Measurements from ENCODE around the gene DYNC1I1.

The DYNC1I1 gene

DNA sequence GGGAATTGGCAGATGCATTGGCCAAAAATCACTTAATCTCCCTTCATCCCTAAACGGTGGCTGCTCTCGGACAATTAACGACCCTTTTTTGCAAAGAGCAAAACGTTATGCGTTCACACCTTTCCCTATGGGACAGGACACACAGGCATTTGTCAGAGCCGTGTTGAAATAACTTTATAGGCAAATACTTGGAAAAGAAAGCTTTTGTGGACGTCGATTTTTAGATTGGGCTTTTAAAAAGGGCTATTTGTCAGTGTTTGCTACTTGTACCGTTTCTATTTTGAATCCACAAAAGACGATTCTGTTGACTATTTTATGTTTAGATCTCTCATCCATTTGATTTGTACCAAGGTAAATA, 304.0 kb downstream of the DYNC1I1 start:
- Histone ChIP-seq H3K36me3 (ENCODE audit: control insufficient read depth, insufficient read depth, low read length) (no peaks in the 10 kb centered on the region), H3K4me3 (ENCODE audit: extremely low read depth, insufficient read depth, low read length, poor library complexity, severe bottlenecking) (peak overlapping the region; percentile 49), H3K9me3 (ENCODE audit: control insufficient read depth, low read length) (no peaks in the 10 kb centered on the region), H3K4me1 (ENCODE audit: control insufficient read depth, insufficient read depth, low read length, poor library complexity, severe bottlenecking) (no peaks in the 10 kb centered on the region), H3K27ac (ENCODE audit: low read depth, low read length, severe bottlenecking) (peak overlapping the region; percentile 43)
- 15 to 35% methylated on average over 8 of the region's 10 CpGs for WGBS, 2 experiments (ENCODE audit: insufficient coverage in 2 of 2)

DNA sequence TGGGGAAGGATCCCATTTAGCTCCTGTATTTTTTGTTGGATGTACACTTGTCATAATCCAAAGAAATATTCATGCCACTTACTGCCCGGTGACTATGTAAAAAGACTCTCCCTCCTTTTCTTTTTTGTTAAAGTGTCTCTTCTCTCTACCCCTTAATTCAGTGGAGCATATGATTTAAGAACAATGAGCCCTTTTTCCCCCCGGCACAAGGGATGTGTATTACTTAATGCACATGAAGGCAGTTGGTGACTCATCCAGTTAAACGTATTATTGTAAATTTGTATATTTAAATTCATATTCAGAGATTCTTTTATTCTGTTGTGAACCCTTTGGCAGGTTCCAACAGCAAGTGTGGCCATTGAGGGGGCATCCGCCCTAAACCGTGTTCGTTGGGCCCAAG, 307.7 kb downstream of the DYNC1I1 start:
- Histone ChIP-seq H3K36me3 (ENCODE audit: control insufficient read depth, insufficient read depth, low read length) (no peaks in the 10 kb centered on the region), H3K4me1 (ENCODE audit: control insufficient read depth, insufficient read depth, low read length, poor library complexity, severe bottlenecking) (no peaks in the 10 kb centered on the region), H3K4me3 (ENCODE audit: extremely low read depth, insufficient read depth, low read length, poor library complexity, severe bottlenecking) (no peak overlapping the region), H3K9me3 (ENCODE audit: control insufficient read depth, low read length) (no peaks in the 10 kb centered on the region), H3K27ac (ENCODE audit: low read depth, low read length, severe bottlenecking) (no peak overlapping the region)
- WGBS, 2 experiments (ENCODE audit: insufficient coverage in 2 of 2), result 98 to 100% methylated on average over 1 to 3 of the region's 6 CpGs

DNA sequence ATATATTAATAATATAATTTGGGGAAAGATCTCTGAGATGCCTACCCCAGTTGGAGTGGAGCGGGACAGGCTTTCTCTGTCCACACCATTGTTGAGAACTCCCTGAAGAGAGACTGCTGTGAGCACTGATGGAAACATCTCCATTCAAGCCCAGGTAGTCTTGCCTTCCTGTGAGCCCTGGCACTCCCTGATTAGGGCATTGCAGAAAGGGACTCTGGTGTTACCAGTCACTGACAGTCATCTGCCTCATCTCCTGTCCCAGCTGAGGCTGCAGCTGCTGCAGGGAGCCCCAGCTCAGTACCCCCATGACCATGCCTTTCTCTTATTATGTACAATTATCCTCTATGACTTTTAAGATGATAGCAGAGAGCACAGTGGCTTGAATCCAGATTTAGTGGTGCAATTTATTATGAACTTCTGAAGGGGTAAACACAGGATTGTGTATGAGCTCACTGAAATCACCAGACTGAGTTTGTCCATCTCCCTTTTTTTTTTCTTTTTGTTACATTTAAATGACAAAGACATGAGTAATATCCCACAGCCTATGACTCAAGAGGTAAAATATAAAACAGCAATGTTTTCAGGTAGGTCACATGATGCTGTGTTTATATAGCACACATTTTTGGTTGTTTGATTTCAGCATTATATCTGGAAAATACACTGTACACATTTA, 312.7 kb downstream of the DYNC1I1 start:
- no peak overlapping the region for H3K27ac ChIP-seq (ENCODE audit: low read depth, low read length, severe bottlenecking)
- no peaks in the 10 kb centered on the region for H3K4me1 ChIP-seq (ENCODE audit: control insufficient read depth, insufficient read depth, low read length, poor library complexity, severe bottlenecking)
- no peaks in the 10 kb centered on the region for H3K9me3 ChIP-seq (ENCODE audit: control insufficient read depth, low read length)
- no peak overlapping the region for H3K4me3 ChIP-seq (ENCODE audit: extremely low read depth, insufficient read depth, low read length, poor library complexity, severe bottlenecking)
- 80 to 100% methylated on average over 1 of the region's 1 CpG for WGBS, 2 experiments (ENCODE audit: insufficient coverage in 2 of 2)
- H3K36me3 ChIP-seq (ENCODE audit: control insufficient read depth, insufficient read depth, low read length), result no peaks in the 10 kb centered on the region

DNA sequence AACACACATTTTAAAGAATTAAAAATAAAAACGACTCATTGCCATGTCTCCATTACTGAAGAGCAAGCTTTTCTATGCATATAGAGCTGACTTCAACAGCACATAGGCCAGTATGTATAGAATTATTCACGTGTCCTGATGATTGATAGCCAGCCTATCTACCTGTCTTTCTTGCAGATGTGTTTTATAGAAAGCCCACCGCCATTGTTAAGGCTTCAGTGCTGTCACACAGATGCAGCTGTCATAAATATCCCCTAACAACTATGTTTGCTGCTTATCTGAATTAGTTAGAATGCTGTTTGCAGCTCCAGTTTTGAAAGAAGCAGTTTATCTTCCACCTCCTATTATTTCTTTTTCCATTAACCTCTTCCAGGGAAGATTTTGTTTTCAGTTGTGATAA, 313.6 kb downstream of the DYNC1I1 start:
- Histone ChIP-seq H3K27ac (ENCODE audit: low read depth, low read length, severe bottlenecking) (no peak overlapping the region), H3K9me3 (ENCODE audit: control insufficient read depth, low read length) (no peaks in the 10 kb centered on the region), H3K4me3 (ENCODE audit: extremely low read depth, insufficient read depth, low read length, poor library complexity, severe bottlenecking) (no peak overlapping the region), H3K36me3 (ENCODE audit: control insufficient read depth, insufficient read depth, low read length) (no peaks in the 10 kb centered on the region), H3K4me1 (ENCODE audit: control insufficient read depth, insufficient read depth, low read length, poor library complexity, severe bottlenecking) (no peaks in the 10 kb centered on the region)
- 62% methylated on average over 2 of the region's 3 CpGs; no CpG with 5 or more reads in 1 of the 2 experiments for WGBS, 2 experiments (ENCODE audit: insufficient coverage in 2 of 2)

DNA sequence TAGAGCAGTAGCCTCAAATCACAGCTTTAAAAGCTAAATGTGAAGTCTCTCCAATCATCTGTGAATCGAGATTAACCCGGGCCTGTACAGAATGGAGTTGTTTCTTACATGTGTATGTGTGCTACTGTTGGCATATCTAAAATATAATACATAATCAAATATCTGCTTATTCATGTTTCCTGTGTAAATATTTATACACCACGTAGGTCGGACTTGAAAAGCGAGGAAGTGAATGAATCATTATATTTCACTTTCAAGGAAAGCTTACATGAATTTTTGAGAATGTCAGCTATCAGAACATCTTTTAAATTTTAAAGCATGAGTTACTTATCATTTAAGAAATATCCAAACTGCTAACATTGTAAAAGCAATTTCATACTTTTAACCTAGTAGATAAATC, 316.2 kb downstream of the DYNC1I1 start:
- Histone ChIP-seq H3K36me3 (ENCODE audit: control insufficient read depth, insufficient read depth, low read length) (no peaks in the 10 kb centered on the region), H3K4me3 (ENCODE audit: extremely low read depth, insufficient read depth, low read length, poor library complexity, severe bottlenecking) (no peak overlapping the region), H3K9me3 (ENCODE audit: control insufficient read depth, low read length) (no peaks in the 10 kb centered on the region), H3K4me1 (ENCODE audit: control insufficient read depth, insufficient read depth, low read length, poor library complexity, severe bottlenecking) (no peaks in the 10 kb centered on the region), H3K27ac (ENCODE audit: low read depth, low read length, severe bottlenecking) (no peak overlapping the region)
- WGBS, 2 experiments (ENCODE audit: insufficient coverage in 2 of 2), result no CpG with 5 or more reads among the region's 5 CpGs

DNA sequence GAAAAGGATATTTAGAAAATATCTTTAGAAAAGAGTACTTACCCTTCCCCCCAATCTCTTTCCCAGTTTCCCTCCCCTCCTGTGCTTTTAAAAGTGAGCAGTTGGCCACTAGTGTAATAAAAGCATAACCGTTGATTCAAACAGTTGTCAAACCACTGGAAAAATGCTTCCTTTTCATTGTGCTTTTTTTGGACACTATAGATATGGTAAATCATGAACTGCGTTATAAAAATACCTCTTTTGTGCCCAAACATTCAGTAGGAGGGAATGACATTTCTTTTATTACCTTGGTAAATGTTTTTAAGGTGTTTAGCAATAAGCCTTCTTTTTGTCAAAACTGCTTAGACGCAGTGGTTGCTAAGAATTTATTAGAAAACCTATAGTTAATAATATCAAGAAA, 317.2 kb downstream of the DYNC1I1 start:
- Histone ChIP-seq H3K27ac (ENCODE audit: low read depth, low read length, severe bottlenecking) (no peak overlapping the region), H3K9me3 (ENCODE audit: control insufficient read depth, low read length) (no peaks in the 10 kb centered on the region), H3K4me1 (ENCODE audit: control insufficient read depth, insufficient read depth, low read length, poor library complexity, severe bottlenecking) (no peaks in the 10 kb centered on the region), H3K4me3 (ENCODE audit: extremely low read depth, insufficient read depth, low read length, poor library complexity, severe bottlenecking) (no peak overlapping the region), H3K36me3 (ENCODE audit: control insufficient read depth, insufficient read depth, low read length) (no peaks in the 10 kb centered on the region)
- no CpG with 5 or more reads among the region's 3 CpGs for WGBS, 2 experiments (ENCODE audit: insufficient coverage in 2 of 2)

DNA sequence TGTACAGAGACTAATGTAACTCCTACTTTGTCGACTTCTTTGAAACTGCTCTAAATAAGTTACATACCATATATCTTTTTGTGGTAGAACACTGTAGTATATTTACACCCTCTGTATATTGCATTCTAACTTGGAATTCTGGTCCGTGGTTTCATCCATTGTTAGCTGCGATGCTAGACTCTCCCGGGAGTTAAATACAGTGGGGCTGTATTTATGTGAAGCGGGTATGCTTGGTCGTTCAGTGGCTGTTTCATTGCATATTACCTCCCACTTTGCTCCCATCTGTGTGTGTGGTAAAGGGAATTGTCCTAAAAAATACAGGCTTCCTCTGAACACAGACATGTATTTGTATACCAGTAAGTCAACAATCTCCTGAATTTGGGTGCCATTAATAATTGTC, 318.4 kb downstream of the DYNC1I1 start:
- WGBS, 2 experiments (ENCODE audit: insufficient coverage in 2 of 2), result no CpG with 5 or more reads among the region's 6 CpGs
- no peaks in the 10 kb centered on the region for H3K9me3 ChIP-seq (ENCODE audit: control insufficient read depth, low read length)
- no peaks in the 10 kb centered on the region for H3K36me3 ChIP-seq (ENCODE audit: control insufficient read depth, insufficient read depth, low read length)
- H3K4me1 ChIP-seq (ENCODE audit: control insufficient read depth, insufficient read depth, low read length, poor library complexity, severe bottlenecking), result no peaks in the 10 kb centered on the region
- H3K27ac ChIP-seq (ENCODE audit: low read depth, low read length, severe bottlenecking), result no peak overlapping the region
- no peak overlapping the region for H3K4me3 ChIP-seq (ENCODE audit: extremely low read depth, insufficient read depth, low read length, poor library complexity, severe bottlenecking)

DNA sequence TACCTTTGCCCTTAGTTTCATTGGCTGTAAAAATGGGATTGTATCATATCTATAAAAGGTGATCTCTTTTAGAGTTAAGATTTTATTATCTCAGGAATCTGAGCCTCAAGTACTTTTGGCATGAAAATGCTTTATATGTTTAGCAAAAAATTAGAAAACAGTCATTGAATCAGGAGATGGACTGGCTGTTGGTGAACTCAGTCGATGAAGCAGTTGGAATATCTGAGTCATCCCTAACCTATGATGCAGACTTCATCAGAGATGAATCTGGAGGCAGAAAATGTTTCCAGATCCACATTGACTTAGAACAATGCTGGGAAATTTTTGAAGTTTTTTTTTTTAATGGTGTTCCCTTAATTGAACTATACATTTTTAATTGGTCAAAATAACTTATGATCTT, 321.1 kb downstream of the DYNC1I1 start:
- Histone ChIP-seq H3K27ac (ENCODE audit: low read depth, low read length, severe bottlenecking) (no peak overlapping the region), H3K36me3 (ENCODE audit: control insufficient read depth, insufficient read depth, low read length) (no peaks in the 10 kb centered on the region), H3K4me3 (ENCODE audit: extremely low read depth, insufficient read depth, low read length, poor library complexity, severe bottlenecking) (no peak overlapping the region), H3K4me1 (ENCODE audit: control insufficient read depth, insufficient read depth, low read length, poor library complexity, severe bottlenecking) (no peaks in the 10 kb centered on the region), H3K9me3 (ENCODE audit: control insufficient read depth, low read length) (no peaks in the 10 kb centered on the region)
- WGBS, 2 experiments (ENCODE audit: insufficient coverage in 2 of 2), result 83 to 100% methylated on average over 1 of the region's 1 CpG

DNA sequence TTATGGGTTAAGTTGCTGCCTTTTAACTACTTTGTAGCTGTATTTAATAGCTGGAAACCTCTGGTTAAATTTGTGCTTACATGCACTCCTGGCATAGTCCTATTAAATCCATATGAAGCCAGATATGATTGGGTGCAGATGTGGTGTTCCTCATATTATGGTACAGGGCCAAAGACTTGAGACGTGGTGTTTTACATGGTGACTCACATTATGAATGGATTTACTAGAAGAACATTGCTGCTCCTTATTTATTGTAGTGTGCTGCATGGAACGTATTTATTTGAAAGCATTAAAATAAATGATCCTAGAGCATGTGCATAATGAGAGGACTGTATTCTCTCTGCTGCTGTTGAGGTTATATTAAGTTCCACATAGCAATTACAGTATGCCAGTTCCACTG, 325.5 kb downstream of the DYNC1I1 start:
- Histone ChIP-seq H3K4me3 (ENCODE audit: extremely low read depth, insufficient read depth, low read length, poor library complexity, severe bottlenecking) (no peak overlapping the region), H3K36me3 (ENCODE audit: control insufficient read depth, insufficient read depth, low read length) (no peaks in the 10 kb centered on the region), H3K27ac (ENCODE audit: low read depth, low read length, severe bottlenecking) (no peak overlapping the region), H3K9me3 (ENCODE audit: control insufficient read depth, low read length) (no peaks in the 10 kb centered on the region), H3K4me1 (ENCODE audit: control insufficient read depth, insufficient read depth, low read length, poor library complexity, severe bottlenecking) (no peaks in the 10 kb centered on the region)
- WGBS, 2 experiments (ENCODE audit: insufficient coverage in 2 of 2), result 82 to 86% methylated on average over 1 to 2 of the region's 2 CpGs

DNA sequence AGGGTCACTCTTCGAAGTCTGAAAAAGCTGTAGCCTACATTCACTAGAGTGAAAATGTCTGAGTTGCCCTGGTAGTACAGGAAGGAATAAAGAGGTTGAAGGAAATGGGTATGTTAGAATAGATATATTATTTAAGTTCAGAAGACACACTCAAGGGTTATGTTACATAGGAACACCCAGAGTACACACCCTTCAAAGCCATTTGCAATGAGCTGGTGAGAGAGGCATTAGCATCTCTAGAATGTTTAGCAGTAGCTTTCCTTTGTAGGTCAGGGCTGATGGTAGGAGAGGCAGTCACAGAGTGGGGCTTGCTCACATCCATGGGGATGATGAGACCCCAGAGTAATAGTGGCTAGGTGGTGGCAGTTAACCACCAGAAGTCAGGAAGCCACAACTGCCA, 328.4 kb downstream of the DYNC1I1 start:
- no peak overlapping the region for H3K4me3 ChIP-seq (ENCODE audit: extremely low read depth, insufficient read depth, low read length, poor library complexity, severe bottlenecking)
- H3K9me3 ChIP-seq (ENCODE audit: control insufficient read depth, low read length), result no peaks in the 10 kb centered on the region
- no peaks in the 10 kb centered on the region for H3K4me1 ChIP-seq (ENCODE audit: control insufficient read depth, insufficient read depth, low read length, poor library complexity, severe bottlenecking)
- 100% methylated on average over 1 of the region's 1 CpG; no CpG with 5 or more reads in 1 of the 2 experiments for WGBS, 2 experiments (ENCODE audit: insufficient coverage in 2 of 2)
- H3K27ac ChIP-seq (ENCODE audit: low read depth, low read length, severe bottlenecking), result no peak overlapping the region
- H3K36me3 ChIP-seq (ENCODE audit: control insufficient read depth, insufficient read depth, low read length), result no peaks in the 10 kb centered on the region

DNA sequence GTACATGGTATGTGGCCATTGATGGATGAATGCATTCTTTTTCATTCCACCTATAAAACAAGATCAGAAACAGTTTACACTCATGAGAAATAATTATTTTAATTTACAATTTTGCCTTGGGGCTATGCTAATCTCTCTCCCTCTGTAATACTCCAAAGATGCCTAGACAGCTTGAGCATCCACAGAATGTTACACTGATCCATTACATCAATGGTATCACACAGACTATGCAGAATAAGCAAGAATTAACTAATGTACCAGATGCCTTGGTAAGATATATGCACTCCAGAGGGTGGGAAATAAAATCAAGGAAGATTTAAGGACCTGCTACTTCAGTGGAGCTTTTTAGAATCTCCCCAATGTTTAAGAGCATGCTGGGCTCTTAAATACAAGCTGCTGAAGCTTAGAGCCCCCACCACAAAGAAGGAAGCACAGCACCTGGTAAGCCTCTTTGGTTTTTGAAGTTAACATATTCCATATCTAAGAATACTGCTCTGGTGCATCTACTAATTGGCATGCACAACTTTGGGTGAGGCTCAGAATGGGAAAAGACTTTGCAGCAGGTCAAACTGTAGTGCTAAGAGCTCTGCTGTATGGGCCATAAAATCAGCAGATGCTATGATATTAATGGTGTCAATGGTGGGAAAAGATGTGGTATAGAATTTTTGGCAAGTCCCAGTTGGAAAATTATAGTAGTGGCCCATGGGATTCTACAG, 329.9 kb downstream of the DYNC1I1 start:
- H3K4me1 ChIP-seq (ENCODE audit: control insufficient read depth, insufficient read depth, low read length, poor library complexity, severe bottlenecking), result no peaks in the 10 kb centered on the region
- H3K9me3 ChIP-seq (ENCODE audit: control insufficient read depth, low read length), result no peaks in the 10 kb centered on the region
- H3K27ac ChIP-seq (ENCODE audit: low read depth, low read length, severe bottlenecking), result no peak overlapping the region
- H3K36me3 ChIP-seq (ENCODE audit: control insufficient read depth, insufficient read depth, low read length), result no peaks in the 10 kb centered on the region
- H3K4me3 ChIP-seq (ENCODE audit: extremely low read depth, insufficient read depth, low read length, poor library complexity, severe bottlenecking), result no peak overlapping the region
